ENCODE measurements around the gene CTNNB1.

- TF ChIP-seq, protein P1, sequence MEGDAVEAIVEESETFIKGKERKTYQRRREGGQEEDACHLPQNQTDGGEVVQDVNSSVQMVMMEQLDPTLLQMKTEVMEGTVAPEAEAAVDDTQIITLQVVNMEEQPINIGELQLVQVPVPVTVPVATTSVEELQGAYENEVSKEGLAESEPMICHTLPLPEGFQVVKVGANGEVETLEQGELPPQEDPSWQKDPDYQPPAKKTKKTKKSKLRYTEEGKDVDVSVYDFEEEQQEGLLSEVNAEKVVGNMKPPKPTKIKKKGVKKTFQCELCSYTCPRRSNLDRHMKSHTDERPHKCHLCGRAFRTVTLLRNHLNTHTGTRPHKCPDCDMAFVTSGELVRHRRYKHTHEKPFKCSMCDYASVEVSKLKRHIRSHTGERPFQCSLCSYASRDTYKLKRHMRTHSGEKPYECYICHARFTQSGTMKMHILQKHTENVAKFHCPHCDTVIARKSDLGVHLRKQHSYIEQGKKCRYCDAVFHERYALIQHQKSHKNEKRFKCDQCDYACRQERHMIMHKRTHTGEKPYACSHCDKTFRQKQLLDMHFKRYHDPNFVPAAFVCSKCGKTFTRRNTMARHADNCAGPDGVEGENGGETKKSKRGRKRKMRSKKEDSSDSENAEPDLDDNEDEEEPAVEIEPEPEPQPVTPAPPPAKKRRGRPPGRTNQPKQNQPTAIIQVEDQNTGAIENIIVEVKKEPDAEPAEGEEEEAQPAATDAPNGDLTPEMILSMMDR (IDR thresholded peaks at IDR 0.05) = no peak
- TF ChIP-seq RFX5 (IDR thresholded peaks at IDR 0.05) (no peak), BHLHE40 (IDR thresholded peaks at IDR 0.05; ENCODE audit: low read depth, low read length) (no peak), RNF2 (IDR thresholded peaks at IDR 0.05; ENCODE audit: borderline replicate concordance, low read depth) (no peak), EP300 (IDR thresholded peaks at IDR 0.05) (no peak), RAD21 (conservative IDR thresholded peaks at IDR 0.05 in 1 of 2, IDR thresholded peaks at IDR 0.05 in 1 of 2) (no peak), CBX8 (IDR thresholded peaks at IDR 0.05) (no peak), POLR2AphosphoS2 (conservative IDR thresholded peaks at IDR 0.05; ENCODE audit: low read length) (no peak), CEBPB (IDR thresholded peaks at IDR 0.05) (no peak)
- TF ChIP-seq, protein P2, sequence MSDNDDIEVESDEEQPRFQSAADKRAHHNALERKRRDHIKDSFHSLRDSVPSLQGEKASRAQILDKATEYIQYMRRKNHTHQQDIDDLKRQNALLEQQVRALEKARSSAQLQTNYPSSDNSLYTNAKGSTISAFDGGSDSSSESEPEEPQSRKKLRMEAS (IDR thresholded peaks at IDR 0.05) = no peak
Observed at GRCh38 chr3:41176596-41176995, 22.7 kb upstream of the CTNNB1 start.

Measured in A549 (cell line).